ENCODE measurements around the gene CBR4. TPM values are rescaled to one million over a fixed set of nuclear protein-coding genes. Genes with fewer than 3 reads are reported as not detected.

The CBR4 gene
- total RNA-seq, 1 donor from 2014 or later = 13.0 TPM

DNA sequence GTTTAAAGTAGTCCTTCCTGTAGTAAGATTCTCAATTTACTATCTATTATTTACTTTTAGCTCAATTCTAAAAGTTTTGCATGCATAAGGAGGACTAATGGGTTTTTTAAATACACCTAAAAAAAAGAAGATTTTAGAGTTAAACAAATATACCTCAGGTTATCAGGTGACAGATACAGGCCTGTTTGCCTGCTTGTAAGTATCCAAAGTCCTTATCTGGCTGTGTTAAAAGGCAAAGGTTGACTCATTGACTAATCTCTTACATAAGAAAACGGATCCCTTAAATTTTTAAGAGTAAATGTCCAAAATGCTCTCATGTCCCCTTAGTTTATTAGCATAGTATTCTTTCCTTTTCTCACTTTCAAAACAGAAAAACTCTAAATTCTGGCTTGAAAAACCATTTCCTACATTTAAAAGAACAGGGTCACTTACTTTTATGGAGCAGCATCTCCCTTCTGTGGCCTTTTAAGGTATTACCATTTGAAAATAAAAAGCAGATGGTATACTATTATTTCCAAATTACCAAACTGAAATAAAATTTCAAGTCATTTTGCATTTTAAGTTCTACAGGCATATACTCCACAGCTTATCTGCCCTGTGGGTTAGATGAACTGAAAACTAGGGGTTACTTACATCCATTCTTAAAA is 4.5 kb downstream of the CBR4 start:
- no peak for DNase-seq (ENCODE audit: extremely low spot score in 2 of 2)
- Histone ChIP-seq H3K36me3 (peaks cover 0 to 17% of the 10 kb centered on the region in 2 donors), H3K27ac (peak overlapping the region; percentile 4), H3K9me3 (no peaks in the 10 kb centered on the region), H3K4me3 (no peak overlapping the region), H3K27me3 (no peaks in the 10 kb centered on the region), H3K4me1 (peaks cover 38% of the 10 kb centered on the region)
- intact Hi-C loops (cut with DNase I) = no loop called here
- no peak for TF ChIP-seq POLR2AphosphoS5 (IDR thresholded peaks at IDR 0.05; ENCODE audit: insufficient read depth in 1 of 2, low read depth in 1 of 2)
- peak in 1 of 3 experiments; percentile 32 for TF ChIP-seq CTCF (IDR thresholded peaks at IDR 0.05)

GRCh38 chr4:169000315-169000714 is 9.7 kb downstream of the CBR4 start:
- Histone ChIP-seq H3K4me3 (no peak overlapping the region), H3K27ac (no peak overlapping the region), H3K36me3 (peaks cover 0 to 17% of the 10 kb centered on the region in 2 donors), H3K4me1 (no peaks in the 10 kb centered on the region), H3K27me3 (no peaks in the 10 kb centered on the region), H3K9me3 (no peaks in the 10 kb centered on the region)
- DNase-seq (ENCODE audit: extremely low spot score in 2 of 2) = no peak
- intact Hi-C loops (cut with DNase I) = no loop called here
- TF ChIP-seq CTCF (IDR thresholded peaks at IDR 0.05) (no peak), POLR2AphosphoS5 (IDR thresholded peaks at IDR 0.05; ENCODE audit: insufficient read depth in 1 of 2, low read depth in 1 of 2) (no peak), POLR2A (IDR thresholded peaks at IDR 0.05) (no peak)

DNA sequence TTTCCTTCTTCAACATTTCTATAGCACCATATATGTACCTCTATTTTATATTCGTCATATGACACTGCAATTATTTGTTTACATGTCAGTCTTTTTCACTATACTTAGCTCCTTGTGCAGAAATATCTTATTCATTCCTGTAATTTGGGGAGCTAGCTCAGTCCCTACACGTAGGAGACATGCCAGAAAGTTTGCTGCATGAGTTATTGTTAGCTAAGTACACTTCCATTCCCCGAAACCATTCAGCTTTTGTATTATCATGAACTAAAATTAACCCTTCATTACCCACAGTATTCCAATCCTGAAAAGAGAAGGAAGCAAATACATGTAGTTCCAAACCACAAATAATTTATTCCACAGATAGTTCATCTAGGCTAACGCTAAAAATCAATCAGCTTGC is 10.2 kb downstream of the CBR4 start:
- H3K27ac ChIP-seq = no peak overlapping the region
- no peak for TF ChIP-seq CTCF (IDR thresholded peaks at IDR 0.05)
- no peak for TF ChIP-seq POLR2A (IDR thresholded peaks at IDR 0.05)
- TF ChIP-seq POLR2AphosphoS5 (IDR thresholded peaks at IDR 0.05; ENCODE audit: insufficient read depth in 1 of 2, low read depth in 1 of 2) = no peak
- no peaks in the 10 kb centered on the region for H3K27me3 ChIP-seq
- H3K36me3 ChIP-seq = peaks cover 0 to 17% of the 10 kb centered on the region in 2 donors
- H3K4me3 ChIP-seq = no peak overlapping the region
- no peaks in the 10 kb centered on the region for H3K9me3 ChIP-seq
- no peaks in the 10 kb centered on the region for H3K4me1 ChIP-seq
- DNase-seq (ENCODE audit: extremely low spot score in 2 of 2) = no peak
- intact Hi-C loops (cut with DNase I) = no loop called here

GRCh38 chr4:168998596-168998995 is 11.5 kb downstream of the CBR4 start:
- H3K27me3 ChIP-seq = no peaks in the 10 kb centered on the region
- intact Hi-C loops (cut with DNase I) = no loop called here
- H3K4me3 ChIP-seq = no peak overlapping the region
- no peaks in the 10 kb centered on the region for H3K9me3 ChIP-seq
- peaks cover 5% of the 10 kb centered on the region for H3K4me1 ChIP-seq
- TF ChIP-seq CTCF (IDR thresholded peaks at IDR 0.05) = no peak
- TF ChIP-seq POLR2A (IDR thresholded peaks at IDR 0.05) = no peak
- no peak for TF ChIP-seq POLR2AphosphoS5 (IDR thresholded peaks at IDR 0.05; ENCODE audit: insufficient read depth in 1 of 2, low read depth in 1 of 2)
- H3K36me3 ChIP-seq = peaks cover 0 to 17% of the 10 kb centered on the region in 2 donors
- DNase-seq (ENCODE audit: extremely low spot score in 2 of 2) = no peak
- no peak overlapping the region for H3K27ac ChIP-seq

GRCh38 chr4:168995537-168996295 is 14.3 kb downstream of the CBR4 start:
- intact Hi-C loops (cut with DNase I) = no loop called here
- Histone ChIP-seq H3K4me1 (peaks cover 13% of the 10 kb centered on the region), H3K27me3 (no peaks in the 10 kb centered on the region), H3K36me3 (peaks cover 0 to 4% of the 10 kb centered on the region in 2 donors), H3K27ac (peak overlapping the region; percentile 42), H3K4me3 (no peak overlapping the region), H3K9me3 (no peaks in the 10 kb centered on the region)
- TF ChIP-seq POLR2A (IDR thresholded peaks at IDR 0.05) = no peak
- TF ChIP-seq POLR2AphosphoS5 (IDR thresholded peaks at IDR 0.05; ENCODE audit: insufficient read depth in 1 of 2, low read depth in 1 of 2) = no peak
- no peak for TF ChIP-seq CTCF (IDR thresholded peaks at IDR 0.05)
- DNase-seq (ENCODE audit: extremely low spot score in 2 of 2) = no peak

All from vagina (tissue), 2 donors.